DOHH2 (cell line): ENCODE measurements around the gene MACROD1.

Experiments
- H3F3A ChIP-seq: fragments of 200-600 bp; sonication (generic), shearing (Covaris generic); 2 replicates; pipeline ENCODE4 v1.6.0; 2016; ENCODE audit warnings: antibody characterized with exemption, mild to moderate bottlenecking; ENCODE audit not compliant: control insufficient read depth, insufficient read depth
- H3K27ac ChIP-seq: fragments of 200-600 bp; sonication (generic); 2 replicates; pipeline ENCODE4 v1.5.1; 2014; ENCODE audit warnings: low read depth, mild to moderate bottlenecking, low read length, moderate library complexity
- H3K27me3 ChIP-seq: fragments of 200-600 bp; sonication (generic); 2 replicates; pipeline ENCODE4 v1.6.1; 2014; ENCODE audit warnings: mild to moderate bottlenecking, low read length, mixed read lengths; ENCODE audit not compliant: control insufficient read depth
- H3K36me3 ChIP-seq: fragments of 200-600 bp; sonication (generic); 2 replicates; pipeline ENCODE4 v1.6.1; 2014; ENCODE audit warnings: mild to moderate bottlenecking, low read length, moderate library complexity, mixed read lengths; ENCODE audit not compliant: control insufficient read depth
- H3K4me1 ChIP-seq: fragments of 200-600 bp; sonication (generic); 2 replicates; pipeline ENCODE4 v1.6.1; 2014; ENCODE audit warnings: mild to moderate bottlenecking, low read length, mixed read lengths; ENCODE audit not compliant: control insufficient read depth
- H3K4me2 ChIP-seq: fragments of 200-600 bp; sonication (generic); 2 replicates; pipeline ENCODE4 v1.6.0; 2014; ENCODE audit warnings: mild to moderate bottlenecking, low read length, moderate library complexity
- H3K4me3 ChIP-seq: fragments of 200-600 bp; sonication (generic); 2 replicates; pipeline ENCODE4 v1.5.1; 2014; ENCODE audit warnings: mild to moderate bottlenecking, low read length, mixed read lengths
- H3K79me2 ChIP-seq: fragments of 200-600 bp; sonication (generic); 2 replicates; pipeline ENCODE4 v1.6.1; 2014; ENCODE audit warnings: mild to moderate bottlenecking, low read length, mixed read lengths; ENCODE audit not compliant: control insufficient read depth
- H3K9me2 ChIP-seq: fragments of 200-600 bp; sonication (generic); replicated peaks from 2 replicates; pipeline ENCODE4 v1.6.1; 2014; ENCODE audit warnings: mild to moderate bottlenecking, low read length, mixed read lengths; ENCODE audit not compliant: control insufficient read depth
- H3K9me3 ChIP-seq: fragments of 200-600 bp; sonication (generic); 2 replicates; pipeline ENCODE4 v1.6.1; 2014; ENCODE audit warnings: antibody characterized with exemption, low read length, mixed read lengths; ENCODE audit not compliant: control insufficient read depth, insufficient read depth
- H4K20me1 ChIP-seq: fragments of 200-600 bp; sonication (generic); 2 replicates; pipeline ENCODE4 v1.6.0; 2014; ENCODE audit warnings: low read depth, mild to moderate bottlenecking, antibody characterized with exemption, low read length, moderate library complexity; ENCODE audit not compliant: control insufficient read depth, insufficient read depth
- EZH2phosphoT487 ChIP-seq: fragments of 200-600 bp; sonication (generic); IDR thresholded peaks from 2 replicates; pipeline ENCODE4 v1.6.1; 2017; ENCODE audit warnings: borderline replicate concordance, mild to moderate bottlenecking, antibody characterized with exemption, low read length, moderate library complexity, mixed read lengths
- TF ChIP-seq, protein P1 (sequence below): fragments of 200-600 bp; sonication (generic); IDR thresholded peaks from one replicate; pipeline ENCODE4 v1.5.1; 2014; ENCODE audit warnings: antibody characterized with exemption, mild to moderate bottlenecking, low read depth, low read length; ENCODE audit not compliant: poor library complexity, severe bottlenecking

MACROD1 gene

DNA sequence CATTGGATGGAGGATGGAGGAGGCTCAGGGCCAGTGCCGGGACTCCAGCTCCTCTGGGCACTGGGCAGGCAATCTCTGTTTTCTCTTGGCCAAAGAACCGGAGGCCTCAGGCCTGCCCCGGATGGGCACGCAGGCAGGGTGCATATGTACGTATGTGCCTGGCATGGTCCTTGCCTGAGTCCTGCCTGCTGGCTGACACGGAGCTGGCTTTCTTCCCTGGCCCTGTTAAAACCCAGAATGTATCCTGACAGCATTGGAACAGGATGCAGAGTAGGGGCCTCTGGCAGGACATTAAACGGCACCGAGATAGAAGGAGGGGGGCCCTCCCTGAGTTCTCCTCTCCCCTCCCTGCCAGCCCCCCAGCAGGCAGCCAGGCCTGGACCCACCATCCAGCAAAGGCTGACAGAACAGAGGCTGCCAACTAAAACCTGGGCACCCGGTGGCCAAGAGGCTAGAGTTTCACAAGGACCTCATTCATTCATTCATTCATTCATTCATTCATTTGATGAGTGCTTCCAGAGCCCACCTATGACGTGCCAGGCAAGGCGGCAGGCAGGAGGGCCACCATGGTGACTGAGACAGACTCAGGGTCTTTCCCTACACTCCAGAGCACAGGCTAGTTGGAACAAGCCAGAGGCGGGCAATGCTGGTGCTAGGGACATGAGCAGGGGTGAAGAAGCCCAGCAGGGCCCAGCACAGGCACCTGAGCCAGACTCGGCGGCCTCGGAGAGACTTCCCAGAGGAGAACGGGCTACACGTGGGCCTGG lies 101.4 kb downstream of the MACROD1 start:
- no peak overlapping the region for H3K4me2 ChIP-seq
- H3K4me3 ChIP-seq = no peak overlapping the region
- H3K79me2 ChIP-seq = no peaks in the 10 kb centered on the region
- peaks cover 11% of the 10 kb centered on the region for H3K4me1 ChIP-seq
- H3K27ac ChIP-seq = no peak overlapping the region
- H3K36me3 ChIP-seq = no peaks in the 10 kb centered on the region
- H3K9me3 ChIP-seq = no peaks in the 10 kb centered on the region
- H3K27me3 ChIP-seq = peaks cover 11% of the 10 kb centered on the region
- H4K20me1 ChIP-seq = no peaks in the 10 kb centered on the region; the same call in 1 of the 2 replicates
- no peaks in the 10 kb centered on the region for H3F3A ChIP-seq
- no peaks in the 10 kb centered on the region for H3K9me2 ChIP-seq
- no peak for TF ChIP-seq EZH2phosphoT487
- TF ChIP-seq, protein P1, sequence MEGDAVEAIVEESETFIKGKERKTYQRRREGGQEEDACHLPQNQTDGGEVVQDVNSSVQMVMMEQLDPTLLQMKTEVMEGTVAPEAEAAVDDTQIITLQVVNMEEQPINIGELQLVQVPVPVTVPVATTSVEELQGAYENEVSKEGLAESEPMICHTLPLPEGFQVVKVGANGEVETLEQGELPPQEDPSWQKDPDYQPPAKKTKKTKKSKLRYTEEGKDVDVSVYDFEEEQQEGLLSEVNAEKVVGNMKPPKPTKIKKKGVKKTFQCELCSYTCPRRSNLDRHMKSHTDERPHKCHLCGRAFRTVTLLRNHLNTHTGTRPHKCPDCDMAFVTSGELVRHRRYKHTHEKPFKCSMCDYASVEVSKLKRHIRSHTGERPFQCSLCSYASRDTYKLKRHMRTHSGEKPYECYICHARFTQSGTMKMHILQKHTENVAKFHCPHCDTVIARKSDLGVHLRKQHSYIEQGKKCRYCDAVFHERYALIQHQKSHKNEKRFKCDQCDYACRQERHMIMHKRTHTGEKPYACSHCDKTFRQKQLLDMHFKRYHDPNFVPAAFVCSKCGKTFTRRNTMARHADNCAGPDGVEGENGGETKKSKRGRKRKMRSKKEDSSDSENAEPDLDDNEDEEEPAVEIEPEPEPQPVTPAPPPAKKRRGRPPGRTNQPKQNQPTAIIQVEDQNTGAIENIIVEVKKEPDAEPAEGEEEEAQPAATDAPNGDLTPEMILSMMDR = no peak

DNA sequence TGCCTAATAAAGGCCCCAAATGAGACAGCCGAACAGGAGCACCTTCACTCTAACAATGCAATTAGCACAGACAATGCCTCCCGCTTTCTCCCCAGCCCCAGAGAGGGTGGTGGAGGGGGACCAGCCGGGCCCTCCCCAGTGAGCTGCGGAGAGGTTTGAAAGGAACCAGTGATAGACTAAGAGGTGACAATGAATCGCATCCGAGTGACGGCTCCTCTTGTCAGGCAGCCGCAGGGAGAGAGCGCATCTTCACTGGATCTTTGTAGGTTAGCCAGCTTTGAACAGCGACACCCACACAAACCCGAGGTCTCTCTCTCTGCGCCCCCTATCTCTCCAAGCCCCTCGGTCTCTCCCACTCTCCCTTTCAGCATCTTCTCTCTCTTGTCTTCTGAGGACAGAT lies 102.1 kb downstream of the MACROD1 start:
- H3K27me3 ChIP-seq = peaks cover 11% of the 10 kb centered on the region

GRCh38 chr11:64062185-64063039 lies 103.5 kb downstream of the MACROD1 start:
- Histone ChIP-seq H4K20me1 (no peaks in the 10 kb centered on the region; the same call in 1 of the 2 replicates), H3K36me3 (no peaks in the 10 kb centered on the region), H3K27me3 (peaks cover 11% of the 10 kb centered on the region), H3K9me2 (no peaks in the 10 kb centered on the region), H3K4me2 (no peak overlapping the region), H3K4me1 (peaks cover 11% of the 10 kb centered on the region), H3K4me3 (no peak overlapping the region), H3K79me2 (no peaks in the 10 kb centered on the region), H3K9me3 (no peaks in the 10 kb centered on the region), H3F3A (no peaks in the 10 kb centered on the region), H3K27ac (no peak overlapping the region)
- no peak for TF ChIP-seq EZH2phosphoT487
- TF ChIP-seq, protein P1 = no peak

More for the DNA sequence above, 102.1 kb downstream of the MACROD1 start:
- Histone ChIP-seq H3K4me1 (peaks cover 11% of the 10 kb centered on the region), H3K9me3 (no peaks in the 10 kb centered on the region), H3K4me2 (no peak overlapping the region), H3F3A (no peaks in the 10 kb centered on the region), H3K79me2 (no peaks in the 10 kb centered on the region), H3K9me2 (no peaks in the 10 kb centered on the region), H3K36me3 (no peaks in the 10 kb centered on the region), H3K4me3 (no peak overlapping the region), H3K27ac (no peak overlapping the region), H4K20me1 (no peaks in the 10 kb centered on the region; the same call in 1 of the 2 replicates)
- TF ChIP-seq, protein P1 = no peak
- TF ChIP-seq EZH2phosphoT487 = no peak
